Panc1 (cell line): Measurements from ENCODE around the gene ALDH1A3. TPM values are rescaled to one million over a fixed set of nuclear protein-coding genes. Genes with fewer than 3 reads are reported as not detected.

Experiments
- ATAC-seq: fragments of 200-7000 bp; cut with Tn5 transposase; 2 replicates; pipeline ENCODE4 v1.9.1; 2020; ENCODE audit warnings: mild to moderate bottlenecking, moderate library complexity
- BruUV-seq: library from RNA; stranded (reverse); fragments of 400-500 nt; replicated peaks from 2 replicates; lab custom pipeline; 2021; lab: Mats Ljungman, UMichigan
- CTCF ChIA-PET: fragments of 300-600 bp; sonication (Branson Sonifier 250); formaldehyde crosslinking; loops from one replicate; lab custom pipeline; 2022; ENCODE audit warnings: antibody characterized with exemption; lab: Charles Lee
- POLR2A ChIA-PET: fragments of 300-600 bp; sonication (Branson Sonifier 250); formaldehyde crosslinking; loops from one replicate; lab custom pipeline; 2022; ENCODE audit warnings: antibody characterized with exemption; lab: Charles Lee
- DNase-seq: peaks from one replicate; pipeline ENCODE4 v3.0.0-alpha.2; 2010; ENCODE audit warnings: low read depth, low spot score
- H3K27ac ChIP-seq: 2 replicates; pipeline ENCODE4 v1.5.1; 2011; ENCODE audit warnings: mild to moderate bottlenecking, low read length, inconsistent platforms
- H3K27me3 ChIP-seq: fragments of 200-500 bp; sonication (Bioruptor generic); 2 replicates; pipeline ENCODE4 v1.6.0; 2014; ENCODE audit warnings: low read length, inconsistent platforms; ENCODE audit not compliant: control insufficient read depth, insufficient read depth
- H3K36me3 ChIP-seq: fragments of 200-500 bp; sonication (Bioruptor generic); 2 replicates; pipeline ENCODE4 v1.5.1; 2014; ENCODE audit warnings: inconsistent platforms, mild to moderate bottlenecking, low read length, moderate library complexity; ENCODE audit not compliant: control insufficient read depth, insufficient read depth
- H3K4me1 ChIP-seq: 2 replicates; pipeline ENCODE4 v1.5.1; 2011; ENCODE audit warnings: inconsistent platforms, mild to moderate bottlenecking, low read length, moderate library complexity; ENCODE audit not compliant: control insufficient read depth, insufficient read depth
- H3K4me3 ChIP-seq, 2 experiments: 2 replicates each; pipeline ENCODE4 v1.5.1; 2011 to 2012; ENCODE audit warnings: low read depth in 2 of 2, low read length in 2 of 2, mild to moderate bottlenecking in 2 of 2, inconsistent platforms in 1 of 2, moderate library complexity in 1 of 2
- H3K9me3 ChIP-seq: fragments of 200-500 bp; sonication (Bioruptor generic); 2 replicates; pipeline ENCODE4 v1.5.1; 2014; ENCODE audit warnings: low read depth, mild to moderate bottlenecking, inconsistent platforms, low read length, moderate library complexity; ENCODE audit not compliant: control insufficient read depth, insufficient read depth
- POLR2AphosphoS5 ChIP-seq: IDR thresholded peaks from 2 replicates; pipeline ENCODE4 v1.6.1; 2012; ENCODE audit warnings: mild to moderate bottlenecking, low read depth, low read length, moderate library complexity
- SIN3A ChIP-seq: IDR thresholded peaks from 2 replicates; pipeline ENCODE4 v1.6.1; 2012; ENCODE audit warnings: low read depth, mild to moderate bottlenecking, low read length, moderate library complexity, borderline replicate concordance; ENCODE audit not compliant: insufficient read depth
- TCF7L2 ChIP-seq: IDR thresholded peaks from 2 replicates; pipeline ENCODE4 v1.6.1; 2011; ENCODE audit warnings: mild to moderate bottlenecking, low read depth, low read length, inconsistent platforms
- in situ Hi-C: cut with HindIII; loops from 2 replicates; pipeline ENCODE4 v1.10.0; 2016; ENCODE audit warnings: low sequenced_read_pairs, low pct_unique_long_range_greater_than_20kb
- intact Hi-C: fragments of 100-400 bp; cut with micrococcal nuclease; formaldehyde crosslinking; loops from one replicate; pipeline ENCODE4 v1.10.0; 2022; ENCODE audit not compliant: unreplicated experiment
- total RNA-seq: library from RNA; stranded (reverse); gene quantifications from one replicate; pipeline ENCODE4 v1.2.1, GENCODE V29; 2021; ENCODE audit not compliant: unreplicated experiment
- TF ChIP-seq, protein P1 (sequence below), 2 experiments: IDR thresholded peaks; 2 replicates each; pipeline ENCODE4 v1.6.1; 2011 to 2012; ENCODE audit warnings: low read depth in 2 of 2, control low read depth in 1 of 2, low read length in 1 of 2, mild to moderate bottlenecking in 1 of 2, moderate library complexity in 1 of 2; ENCODE audit not compliant: insufficient read depth in 1 of 2
- TF ChIP-seq, protein P2 (sequence below): fragments of 450-650 bp; IDR thresholded peaks from 2 replicates; pipeline ENCODE4 v1.5.1; 2017; ENCODE audit warnings: mild to moderate bottlenecking

Gene ALDH1A3
- total RNA-seq, 1 experiment from 2014 or later: 143 TPM

DNA sequence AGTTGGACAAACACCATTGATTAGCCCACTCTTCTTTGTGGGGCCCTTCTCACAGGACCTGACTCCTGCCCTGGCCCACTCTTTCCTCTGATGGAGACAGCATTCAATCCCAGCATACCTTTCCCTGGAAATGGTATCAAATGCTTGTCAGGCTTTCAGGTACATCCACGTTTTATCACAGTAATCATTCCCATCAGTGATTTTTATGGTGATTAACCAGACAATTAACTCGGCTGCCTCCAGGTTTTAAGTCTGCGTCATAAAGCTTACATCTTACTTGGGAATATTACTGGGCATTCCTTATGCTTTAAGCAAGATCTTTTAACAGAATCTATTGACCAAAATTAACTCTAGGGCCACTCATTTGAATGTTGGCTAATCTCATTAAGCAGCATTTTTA, 72.9 kb downstream of the ALDH1A3 start:
- ATAC-seq (0 out of 2 replicates have a peak, but pooled peaks have one; percentile 18), DNase-seq (no peak)
- no peaks in the 10 kb centered on the region for H3K27me3 ChIP-seq
- ChIA-PET POLR2A (no interaction called here), CTCF (no interaction called here)
- in situ Hi-C loops: no loop called here
- TF ChIP-seq POLR2AphosphoS5 (no peak), TCF7L2 (no peak), SIN3A (no peak)
- TF ChIP-seq, protein P1, sequence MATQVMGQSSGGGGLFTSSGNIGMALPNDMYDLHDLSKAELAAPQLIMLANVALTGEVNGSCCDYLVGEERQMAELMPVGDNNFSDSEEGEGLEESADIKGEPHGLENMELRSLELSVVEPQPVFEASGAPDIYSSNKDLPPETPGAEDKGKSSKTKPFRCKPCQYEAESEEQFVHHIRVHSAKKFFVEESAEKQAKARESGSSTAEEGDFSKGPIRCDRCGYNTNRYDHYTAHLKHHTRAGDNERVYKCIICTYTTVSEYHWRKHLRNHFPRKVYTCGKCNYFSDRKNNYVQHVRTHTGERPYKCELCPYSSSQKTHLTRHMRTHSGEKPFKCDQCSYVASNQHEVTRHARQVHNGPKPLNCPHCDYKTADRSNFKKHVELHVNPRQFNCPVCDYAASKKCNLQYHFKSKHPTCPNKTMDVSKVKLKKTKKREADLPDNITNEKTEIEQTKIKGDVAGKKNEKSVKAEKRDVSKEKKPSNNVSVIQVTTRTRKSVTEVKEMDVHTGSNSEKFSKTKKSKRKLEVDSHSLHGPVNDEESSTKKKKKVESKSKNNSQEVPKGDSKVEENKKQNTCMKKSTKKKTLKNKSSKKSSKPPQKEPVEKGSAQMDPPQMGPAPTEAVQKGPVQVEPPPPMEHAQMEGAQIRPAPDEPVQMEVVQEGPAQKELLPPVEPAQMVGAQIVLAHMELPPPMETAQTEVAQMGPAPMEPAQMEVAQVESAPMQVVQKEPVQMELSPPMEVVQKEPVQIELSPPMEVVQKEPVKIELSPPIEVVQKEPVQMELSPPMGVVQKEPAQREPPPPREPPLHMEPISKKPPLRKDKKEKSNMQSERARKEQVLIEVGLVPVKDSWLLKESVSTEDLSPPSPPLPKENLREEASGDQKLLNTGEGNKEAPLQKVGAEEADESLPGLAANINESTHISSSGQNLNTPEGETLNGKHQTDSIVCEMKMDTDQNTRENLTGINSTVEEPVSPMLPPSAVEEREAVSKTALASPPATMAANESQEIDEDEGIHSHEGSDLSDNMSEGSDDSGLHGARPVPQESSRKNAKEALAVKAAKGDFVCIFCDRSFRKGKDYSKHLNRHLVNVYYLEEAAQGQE (IDR thresholded peaks at IDR 0.05; ENCODE audit: insufficient read depth in 1 of 2, low read depth in 2 of 2, low read length in 1 of 2): no peak
- TF ChIP-seq, protein P2, sequence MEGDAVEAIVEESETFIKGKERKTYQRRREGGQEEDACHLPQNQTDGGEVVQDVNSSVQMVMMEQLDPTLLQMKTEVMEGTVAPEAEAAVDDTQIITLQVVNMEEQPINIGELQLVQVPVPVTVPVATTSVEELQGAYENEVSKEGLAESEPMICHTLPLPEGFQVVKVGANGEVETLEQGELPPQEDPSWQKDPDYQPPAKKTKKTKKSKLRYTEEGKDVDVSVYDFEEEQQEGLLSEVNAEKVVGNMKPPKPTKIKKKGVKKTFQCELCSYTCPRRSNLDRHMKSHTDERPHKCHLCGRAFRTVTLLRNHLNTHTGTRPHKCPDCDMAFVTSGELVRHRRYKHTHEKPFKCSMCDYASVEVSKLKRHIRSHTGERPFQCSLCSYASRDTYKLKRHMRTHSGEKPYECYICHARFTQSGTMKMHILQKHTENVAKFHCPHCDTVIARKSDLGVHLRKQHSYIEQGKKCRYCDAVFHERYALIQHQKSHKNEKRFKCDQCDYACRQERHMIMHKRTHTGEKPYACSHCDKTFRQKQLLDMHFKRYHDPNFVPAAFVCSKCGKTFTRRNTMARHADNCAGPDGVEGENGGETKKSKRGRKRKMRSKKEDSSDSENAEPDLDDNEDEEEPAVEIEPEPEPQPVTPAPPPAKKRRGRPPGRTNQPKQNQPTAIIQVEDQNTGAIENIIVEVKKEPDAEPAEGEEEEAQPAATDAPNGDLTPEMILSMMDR: no peak
- H3K36me3 ChIP-seq: no peaks in the 10 kb centered on the region
- H3K4me3 ChIP-seq: no peak overlapping the region
- no peaks in the 10 kb centered on the region for H3K9me3 ChIP-seq
- peak overlapping the region; percentile 100 for H3K27ac ChIP-seq
- H3K4me1 ChIP-seq: peaks cover 31% of the 10 kb centered on the region
- intact Hi-C loops: no loop called here
- BruUV-seq: no TSS peak

DNA sequence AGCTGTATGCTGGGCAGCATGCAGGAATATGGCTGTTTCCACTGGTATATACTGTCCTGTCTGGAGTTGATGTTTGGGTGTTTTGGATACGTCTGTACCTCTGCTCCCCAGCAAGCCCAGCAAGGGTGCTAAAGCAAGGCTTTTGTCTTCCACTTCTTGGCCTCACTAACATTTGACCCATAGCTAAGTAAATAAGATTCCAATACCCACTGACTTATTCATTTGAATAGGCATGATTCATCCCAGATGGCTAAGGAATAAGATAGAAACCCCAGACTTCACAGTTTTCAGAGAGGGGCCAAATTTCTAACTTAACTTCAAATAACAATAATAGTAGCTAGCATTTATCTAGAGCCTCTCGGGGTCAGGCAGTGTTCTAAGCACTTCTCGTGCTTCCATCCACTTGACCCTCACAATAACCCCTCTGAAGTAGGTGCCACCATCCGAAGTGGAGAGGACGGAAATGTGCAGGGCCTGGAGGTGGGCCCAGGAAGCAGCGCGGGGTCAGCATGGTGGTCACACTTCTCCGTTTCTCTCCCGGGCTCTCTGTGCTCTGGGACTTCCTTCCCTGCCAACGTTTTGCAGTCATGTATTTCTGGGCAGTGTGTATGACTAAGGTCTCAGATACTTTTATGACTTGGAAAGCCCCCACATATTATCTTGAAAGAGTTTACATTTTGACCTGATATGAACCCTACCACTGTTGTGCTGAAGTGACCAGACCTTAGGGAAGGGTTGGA, 78.9 kb downstream of the ALDH1A3 start:
- intact Hi-C loops (loop anchor here (2.0 kb wide), 1 partner anchor 48 kb away; no protein-coding TSS in a partner anchor), in situ Hi-C loops (no loop called here)
- peak; percentile 88 for ATAC-seq
- TF ChIP-seq, protein P2: no peak
- TF ChIP-seq POLR2AphosphoS5 (no peak; the same call in 1 of the 2 replicates), SIN3A (0 out of 2 replicates have a peak, but pooled peaks have one; percentile 44), TCF7L2 (peak; percentile 93)
- TF ChIP-seq, protein P1 (IDR thresholded peaks at IDR 0.05; ENCODE audit: insufficient read depth in 1 of 2, low read depth in 2 of 2, low read length in 1 of 2): no peak
- no peaks in the 10 kb centered on the region for H3K9me3 ChIP-seq
- peak overlapping the region; percentile 100 for H3K27ac ChIP-seq
- BruUV-seq: TSS peak; percentile 99
- POLR2A ChIA-PET: interaction anchor here (0.6 kb wide), 1 partner anchor 49 kb away, joined by 3 read pairs; no protein-coding TSS in a partner anchor
- CTCF ChIA-PET: interaction anchor here (0.6 to 1.1 kb wide), 3 partner anchors 14 to 708 kb away, joined by 3 to 6 read pairs (median 3); no protein-coding TSS in a partner anchor
- H3K4me3 ChIP-seq: peak overlapping the region; percentile 18 to 40; a peak in 3 of 4 replicates
- no peaks in the 10 kb centered on the region for H3K27me3 ChIP-seq
- H3K4me1 ChIP-seq: peaks cover 63% of the 10 kb centered on the region
- DNase-seq: peak; percentile 42
- no peaks in the 10 kb centered on the region for H3K36me3 ChIP-seq
